NCI-H1105 (cell line): ENCODE measurements around the gene FHIT.
"Not testable (repeated sequence)": the region's sequence is repeated elsewhere in the genome, so short reads cannot be mapped to it uniquely, and the experiment has no call there.

Experiments used
- DNase-seq: peaks from one replicate; lab custom pipeline; 2025; lab: John Stamatoyannopoulos, UW

Gene FHIT

DNA sequence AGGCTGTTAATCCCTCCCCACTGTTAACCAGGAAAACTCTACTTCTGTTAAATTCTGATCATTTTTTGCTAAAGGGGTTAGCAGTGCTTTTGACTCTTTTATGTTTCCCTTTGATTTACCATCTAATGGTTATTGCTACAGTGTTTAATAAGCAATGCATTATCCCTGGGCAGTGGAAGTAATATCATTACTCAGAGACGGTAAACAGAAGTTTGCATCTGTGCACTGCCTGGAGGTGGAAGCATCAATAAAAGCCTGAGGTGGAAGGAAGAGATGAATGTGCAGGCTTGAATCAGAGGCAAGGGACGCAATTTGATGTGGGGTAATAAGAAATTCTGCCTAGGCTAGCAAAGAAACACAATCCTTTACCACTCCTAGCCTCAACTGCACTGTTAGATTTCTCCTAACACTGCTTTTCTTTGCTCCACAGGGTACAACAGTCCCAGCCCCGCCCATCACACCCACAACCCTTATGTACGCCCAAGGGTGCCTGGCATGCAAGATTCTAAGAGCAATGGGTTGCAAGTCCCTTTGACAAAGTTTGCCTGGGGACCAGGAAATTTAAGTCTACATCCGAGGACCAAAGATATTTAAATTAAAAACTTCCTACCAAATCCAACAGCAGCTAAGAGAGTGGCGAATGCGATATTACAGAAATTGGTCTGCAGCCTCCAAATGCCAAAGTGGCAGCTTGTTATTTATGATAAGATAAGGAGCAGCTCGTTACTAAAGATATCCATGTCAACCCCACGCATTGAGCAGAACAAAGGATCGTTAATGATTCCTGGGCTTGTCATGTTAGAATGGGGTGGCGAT is 261.4 kb downstream of the FHIT start:
- no peak for DNase-seq

DNA sequence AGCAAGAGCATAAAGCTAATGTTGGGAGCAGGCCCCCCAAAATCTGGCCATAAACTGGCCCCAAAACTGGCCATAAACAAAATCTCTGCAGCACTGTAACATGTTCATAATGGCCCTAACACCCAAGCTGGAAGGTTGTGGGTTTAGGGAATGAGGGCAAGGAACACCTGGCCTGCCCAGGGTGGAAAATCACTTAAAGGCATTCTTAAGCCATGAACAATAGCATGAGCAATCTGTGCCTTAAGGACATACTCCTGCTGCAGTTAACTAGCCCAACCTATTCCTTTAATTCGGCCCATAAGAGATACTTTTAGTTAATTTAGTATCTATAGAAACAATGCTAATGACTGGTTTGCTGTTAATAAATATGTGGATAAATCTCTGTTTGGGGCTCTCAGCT is 264.1 kb downstream of the FHIT start:
- DNase-seq: not testable (repeated sequence)

DNA sequence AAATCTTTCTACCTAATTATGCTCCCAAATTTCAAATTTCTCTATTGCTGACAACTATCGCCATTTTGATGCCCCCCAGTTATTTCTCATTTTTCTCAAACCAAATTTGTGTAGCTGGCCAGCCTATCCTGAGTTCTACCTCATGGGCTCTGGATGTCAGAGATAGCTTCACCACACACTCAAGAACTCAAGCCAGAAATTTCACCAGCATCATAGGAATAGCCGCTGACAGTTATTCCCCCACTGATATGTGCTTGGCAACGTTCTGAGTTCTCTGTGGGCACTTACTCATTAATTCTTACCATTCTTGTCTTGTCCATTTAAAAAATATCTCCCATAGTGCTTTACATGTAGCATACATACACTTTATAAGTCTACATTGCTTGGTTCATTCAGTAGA is 264.7 kb downstream of the FHIT start:
- no peak for DNase-seq

DNA sequence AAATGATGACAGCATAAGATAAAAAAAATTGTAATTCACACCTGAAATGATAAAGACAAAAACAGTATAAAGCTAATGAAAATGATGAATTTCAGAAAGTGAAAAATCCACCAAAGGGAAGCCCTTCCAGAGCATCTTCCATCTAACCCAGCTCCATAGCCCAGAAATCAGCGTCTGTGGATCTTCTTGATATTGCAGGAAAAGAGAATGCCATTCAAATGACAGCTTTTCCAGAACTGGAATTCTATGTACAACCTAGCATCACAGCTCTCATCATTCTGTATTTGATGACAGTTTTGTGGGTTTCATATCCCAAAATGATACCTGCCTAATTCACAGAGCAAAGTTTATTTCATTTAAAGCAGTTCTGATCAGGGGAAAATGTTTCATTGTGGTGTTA is 267.3 kb downstream of the FHIT start:
- no peak for DNase-seq

DNA sequence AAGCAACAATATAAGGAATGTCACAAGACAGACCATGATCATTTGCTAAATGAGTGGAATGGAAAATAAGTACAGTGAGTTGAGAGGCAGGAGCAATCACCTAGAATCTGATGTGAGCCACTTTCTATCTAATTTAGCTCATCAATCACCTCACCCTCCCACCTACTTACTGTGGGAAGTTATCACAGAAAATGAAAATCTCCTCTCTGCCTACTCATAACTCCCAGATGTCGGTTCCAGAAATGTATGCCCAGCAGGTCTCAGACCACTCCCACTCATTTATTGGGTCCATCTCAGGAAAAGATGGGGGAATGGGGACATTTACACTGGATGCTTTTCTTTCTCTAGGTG is 270.9 kb downstream of the FHIT start:
- DNase-seq: no peak

DNA sequence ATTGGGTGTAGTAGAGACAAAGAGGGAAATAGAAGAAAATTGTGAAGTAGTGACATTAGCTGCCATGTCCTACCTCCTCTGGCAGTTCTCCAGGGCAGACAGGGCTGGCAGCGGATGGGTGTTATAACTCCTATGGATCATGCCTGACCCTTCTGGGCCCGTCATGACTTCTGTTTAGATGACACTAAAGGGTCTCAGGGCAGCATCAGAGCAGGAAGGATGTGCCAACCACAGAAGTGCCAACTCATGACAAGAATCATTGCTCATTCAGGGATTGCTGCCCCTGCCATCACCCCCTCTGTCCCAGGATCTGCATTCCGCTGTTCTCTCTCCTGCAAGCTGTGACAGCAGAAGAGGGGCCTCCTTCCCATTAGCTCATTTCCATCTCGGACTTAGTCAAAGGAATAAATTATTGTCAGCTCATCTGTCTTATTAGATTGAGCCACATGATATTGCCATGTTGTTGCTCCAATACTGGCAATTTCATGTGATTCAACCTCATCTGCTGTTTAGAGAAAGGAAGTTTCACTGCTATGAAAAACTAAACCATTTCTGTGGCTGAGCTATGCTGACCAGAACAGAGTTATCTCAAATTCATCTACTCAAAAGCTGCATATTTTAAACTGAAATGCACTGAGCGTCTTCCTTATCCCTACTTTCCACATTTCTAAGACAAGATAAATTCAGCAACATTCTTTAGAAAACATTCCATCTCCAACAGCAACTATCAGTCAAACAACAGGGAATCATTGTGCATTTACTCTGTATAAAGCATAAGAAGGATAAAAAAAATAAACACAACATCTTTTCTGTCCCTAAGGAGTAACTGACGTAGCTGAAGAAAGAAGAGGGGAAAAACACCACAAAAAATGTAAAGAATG is 271.6 kb downstream of the FHIT start:
- DNase-seq: no peak

DNA sequence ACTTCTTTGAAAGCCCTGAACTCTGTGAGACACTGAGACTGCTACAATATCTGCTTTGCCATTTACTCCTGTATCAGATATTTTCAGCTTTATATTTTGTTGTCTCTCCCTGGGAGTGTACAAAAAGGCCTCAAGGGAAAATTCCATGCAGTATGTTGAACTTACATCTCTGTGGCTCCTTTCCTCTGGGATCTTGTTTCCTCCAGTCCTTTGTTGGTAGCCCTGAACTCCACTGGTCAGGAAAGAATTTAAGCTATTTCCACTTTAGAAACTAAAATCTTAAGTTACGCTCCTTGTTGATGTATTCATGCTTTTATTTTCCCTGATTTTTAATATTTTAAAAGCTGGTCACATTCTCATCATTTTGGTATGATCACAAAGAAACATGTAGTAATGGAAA is 277.9 kb downstream of the FHIT start:
- DNase-seq: no peak

DNA sequence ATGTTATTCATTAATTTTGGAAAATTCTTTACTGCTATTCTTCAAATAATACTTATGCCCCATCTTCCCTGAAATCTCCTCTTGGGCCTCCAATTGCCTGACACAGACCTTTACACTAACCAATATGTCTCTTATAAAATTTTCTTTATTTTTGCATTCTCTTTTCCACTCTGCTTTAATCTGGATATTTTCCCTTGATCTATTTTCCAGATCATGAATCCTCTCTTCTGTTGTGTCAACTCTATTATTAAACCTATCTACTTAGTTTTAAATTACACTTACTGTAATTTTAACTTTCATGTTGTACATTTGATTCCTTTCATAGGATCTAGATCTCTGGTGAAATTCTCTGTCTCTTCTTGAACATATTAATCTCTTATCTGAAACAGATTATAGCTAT is 278.7 kb downstream of the FHIT start:
- DNase-seq: no peak

DNA sequence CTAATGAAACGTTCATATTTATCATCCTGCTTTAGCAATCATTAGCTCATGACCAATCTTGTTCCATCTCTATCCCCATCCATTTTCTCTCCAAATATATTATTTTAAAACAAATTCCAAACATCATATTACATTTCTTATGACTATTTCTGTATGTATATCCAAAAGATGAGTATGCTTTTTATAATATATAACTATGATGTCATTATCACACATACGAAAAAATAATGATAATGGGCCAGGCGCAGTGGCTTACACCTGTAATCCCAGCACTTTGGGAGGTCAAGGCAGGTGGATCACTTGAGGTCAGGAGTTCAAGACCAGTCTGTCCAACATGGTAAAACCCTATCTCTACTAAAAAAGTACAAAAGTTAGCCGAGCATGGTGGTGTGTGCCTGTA is 280.4 kb downstream of the FHIT start:
- DNase-seq: no peak

DNA sequence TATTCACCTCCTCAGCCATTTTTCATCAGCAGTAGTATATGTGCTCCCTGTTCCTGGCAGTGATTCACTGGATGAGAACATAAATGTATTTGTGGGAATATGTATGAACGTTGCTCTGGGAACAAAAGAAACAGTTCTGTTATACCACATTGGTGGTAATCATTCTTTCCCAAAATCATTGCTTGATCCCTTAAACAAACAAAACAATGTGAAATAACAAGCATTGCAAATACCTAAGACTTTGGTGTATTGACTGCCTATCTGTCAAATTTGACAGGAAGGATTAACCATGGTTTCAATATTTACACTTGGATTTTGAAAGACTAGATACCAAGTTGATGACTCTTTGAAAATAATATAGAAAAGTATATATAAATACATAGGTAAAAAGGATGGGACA is 284.1 kb downstream of the FHIT start:
- no peak for DNase-seq

DNA sequence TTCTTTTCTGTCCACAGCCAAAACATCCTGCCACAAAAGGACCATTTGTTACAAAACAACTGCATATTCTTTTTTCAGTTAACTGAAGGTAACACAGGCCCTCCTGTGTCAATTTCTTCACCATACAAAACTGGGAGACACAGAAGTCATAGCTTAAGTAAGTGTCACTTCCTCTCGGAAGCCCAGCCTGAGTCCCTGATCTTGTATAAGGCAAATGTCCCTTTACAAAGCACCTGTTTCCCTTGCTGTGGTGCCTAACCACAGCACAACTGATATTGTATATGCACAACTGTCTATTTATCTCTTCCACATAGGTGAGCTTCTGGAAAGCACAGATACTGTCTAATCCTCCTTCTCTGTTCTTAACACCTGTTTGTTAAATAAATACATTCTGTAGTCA is 293.7 kb downstream of the FHIT start:
- no peak for DNase-seq

DNA sequence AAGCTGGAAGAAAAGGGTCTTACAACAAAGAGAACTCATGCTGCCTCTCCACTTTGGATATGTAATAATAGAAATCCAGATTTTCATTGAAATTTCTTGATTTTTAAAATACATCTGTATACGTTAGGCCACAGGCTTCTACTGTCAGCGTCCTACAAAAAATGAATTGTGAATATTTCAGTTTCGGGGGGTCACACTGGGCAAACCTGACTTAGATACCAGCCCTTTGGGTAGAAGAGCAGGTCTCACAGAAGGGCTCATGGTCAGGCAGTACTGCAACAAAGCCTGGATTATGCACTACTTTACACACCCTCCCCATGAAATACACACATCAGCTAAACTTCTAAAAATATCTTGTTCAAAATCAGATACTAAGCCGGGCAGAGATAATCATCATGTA is 294.5 kb downstream of the FHIT start:
- no peak for DNase-seq

DNA sequence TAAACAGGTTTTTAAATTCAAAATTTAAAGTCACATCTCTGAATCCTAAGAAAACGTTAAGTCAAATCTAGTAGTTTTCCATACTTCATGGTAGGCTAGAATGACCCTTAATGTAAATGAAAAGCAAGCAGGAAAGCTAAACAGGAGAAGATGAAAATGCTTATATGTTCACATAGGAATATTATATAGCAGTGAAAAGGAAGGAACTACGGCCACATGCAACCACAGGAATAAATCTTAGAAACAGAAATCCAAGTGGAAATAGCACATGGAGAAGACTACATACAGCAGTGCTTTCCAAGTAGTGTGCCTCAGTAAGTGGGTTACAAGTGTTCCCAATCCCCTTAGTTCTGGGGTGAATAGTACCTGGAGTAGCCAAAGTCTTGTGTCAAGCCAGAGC is 296.2 kb downstream of the FHIT start:
- no peak for DNase-seq

DNA sequence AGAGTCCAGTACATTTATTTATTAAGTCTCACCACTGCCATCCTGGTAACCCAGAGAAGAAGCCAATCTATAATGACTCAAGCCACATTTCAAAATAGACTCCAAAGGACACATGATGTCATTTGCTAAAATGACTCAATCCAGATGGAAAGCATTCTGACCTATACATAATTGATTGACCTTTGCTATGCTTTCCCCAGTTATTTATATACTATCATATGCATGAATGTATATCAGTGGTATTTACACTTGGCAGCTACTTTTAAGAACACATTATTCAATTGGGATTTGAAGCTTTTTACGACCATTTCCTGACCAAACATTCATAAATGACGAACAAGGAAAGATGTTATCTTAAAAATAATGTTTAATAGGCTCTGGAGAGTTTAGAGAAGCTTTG is 297.2 kb downstream of the FHIT start:
- no peak for DNase-seq

DNA sequence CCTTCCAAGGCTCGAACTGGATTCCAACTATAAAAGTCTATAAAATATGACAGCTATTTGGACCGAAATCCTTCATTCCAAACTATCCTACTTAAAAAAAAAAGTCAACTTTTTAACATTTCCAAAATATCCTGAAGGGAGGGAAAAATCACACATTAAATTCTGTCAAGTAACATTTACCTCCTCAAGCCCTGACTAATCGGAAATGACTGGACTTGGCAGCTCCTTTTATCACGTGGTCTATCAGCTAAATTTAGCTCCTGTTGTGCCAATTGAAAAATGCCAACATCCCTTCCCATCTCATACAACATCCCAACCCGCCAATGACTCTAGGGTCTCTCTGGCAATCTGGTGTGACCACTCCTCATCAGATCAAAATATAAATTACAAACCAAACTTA is 297.9 kb downstream of the FHIT start:
- DNase-seq: no peak

DNA sequence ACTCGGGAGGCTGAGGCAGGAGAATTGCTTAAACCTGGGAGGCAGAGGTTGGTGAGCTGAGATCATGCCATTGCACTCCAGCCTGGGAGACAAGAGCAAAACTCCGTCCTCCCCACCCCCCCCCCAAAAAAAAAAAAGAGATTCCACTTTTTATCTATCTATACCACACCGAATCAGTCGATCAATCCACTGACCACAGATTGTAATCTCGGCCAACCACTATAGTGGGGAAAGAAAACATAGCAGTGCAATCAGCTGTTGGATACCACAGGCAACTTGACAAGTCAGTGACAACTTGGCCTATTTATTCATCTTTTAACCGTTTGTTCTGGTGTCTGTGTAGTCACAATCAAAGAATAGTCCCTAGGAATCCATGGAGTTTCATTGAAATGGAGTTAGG is 299.2 kb downstream of the FHIT start:
- DNase-seq: no peak

DNA sequence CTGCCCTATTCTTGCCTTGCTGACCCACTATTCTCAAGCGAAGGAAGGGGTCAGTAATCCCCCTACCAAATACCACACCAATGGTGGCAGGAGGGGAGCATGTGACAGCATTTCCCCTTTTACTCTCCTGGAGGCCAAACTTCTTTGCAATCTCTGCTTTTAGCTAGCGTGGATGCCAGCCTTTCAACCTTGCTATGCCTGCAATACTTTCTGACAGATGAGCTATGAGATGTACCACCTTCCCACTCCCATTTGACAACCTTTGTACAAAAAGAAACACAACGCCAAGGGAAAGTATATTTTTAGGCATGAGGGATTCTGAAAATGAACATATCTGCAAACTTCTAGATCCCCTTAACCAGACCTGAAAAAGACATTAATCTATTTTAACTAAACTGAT is 302.1 kb downstream of the FHIT start:
- DNase-seq: no peak

DNA sequence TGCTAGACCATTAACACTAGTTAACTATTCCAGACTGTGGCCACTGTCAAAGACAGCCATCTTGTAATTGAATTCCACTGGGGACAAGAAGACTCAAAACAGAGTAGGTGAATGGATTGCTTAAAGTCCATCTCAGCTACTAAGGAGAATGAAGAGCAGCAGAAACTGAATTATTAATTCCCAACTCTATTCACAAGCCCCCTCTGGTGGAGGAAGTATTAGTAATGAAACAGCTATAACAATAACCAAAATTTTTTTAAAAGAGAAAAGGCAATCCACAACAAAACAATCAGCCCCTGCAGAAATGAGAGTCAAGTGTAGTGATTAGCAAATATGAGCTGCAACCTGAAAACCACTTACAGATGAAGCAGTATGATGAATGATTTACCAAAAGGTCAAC is 302.8 kb downstream of the FHIT start:
- no peak for DNase-seq

DNA sequence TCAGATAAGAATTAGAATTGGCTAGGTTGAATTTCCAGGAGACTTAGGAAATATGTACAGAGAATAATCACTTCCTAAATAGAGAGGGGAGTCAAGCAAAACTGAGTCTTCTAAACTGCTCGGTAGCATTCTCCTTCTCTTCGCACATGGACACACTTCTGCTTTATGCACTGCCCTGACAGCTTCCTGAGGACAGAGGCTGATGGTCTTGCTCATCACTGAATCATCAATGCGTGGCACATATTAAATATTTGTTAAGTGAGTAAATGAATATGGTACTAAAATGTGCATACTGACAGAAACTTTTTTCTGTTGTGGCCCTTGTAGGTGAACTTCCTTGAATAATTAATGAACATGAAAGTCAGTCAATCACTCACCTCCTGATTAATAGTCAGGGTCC is 315.5 kb downstream of the FHIT start:
- DNase-seq: no peak

DNA sequence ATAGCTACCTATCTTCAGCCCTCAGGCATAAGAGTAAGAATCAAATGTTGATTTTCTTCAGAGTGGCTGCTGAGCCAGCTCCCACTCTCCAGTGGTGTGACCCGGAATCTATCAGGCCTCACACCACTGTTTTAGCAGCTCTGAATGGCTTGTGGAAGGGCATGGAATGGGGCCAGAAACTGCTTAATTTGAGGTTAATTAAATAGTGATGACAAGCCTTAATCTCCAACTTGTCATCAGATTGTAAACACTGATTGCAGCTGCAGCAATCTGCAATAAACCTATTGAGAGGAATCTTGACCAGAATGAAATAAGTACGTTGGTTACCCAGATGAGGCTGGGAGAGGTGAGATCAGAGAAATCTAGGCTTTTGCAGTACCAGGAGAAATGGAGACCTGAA is 317.4 kb downstream of the FHIT start:
- peak; percentile 5 for DNase-seq

DNA sequence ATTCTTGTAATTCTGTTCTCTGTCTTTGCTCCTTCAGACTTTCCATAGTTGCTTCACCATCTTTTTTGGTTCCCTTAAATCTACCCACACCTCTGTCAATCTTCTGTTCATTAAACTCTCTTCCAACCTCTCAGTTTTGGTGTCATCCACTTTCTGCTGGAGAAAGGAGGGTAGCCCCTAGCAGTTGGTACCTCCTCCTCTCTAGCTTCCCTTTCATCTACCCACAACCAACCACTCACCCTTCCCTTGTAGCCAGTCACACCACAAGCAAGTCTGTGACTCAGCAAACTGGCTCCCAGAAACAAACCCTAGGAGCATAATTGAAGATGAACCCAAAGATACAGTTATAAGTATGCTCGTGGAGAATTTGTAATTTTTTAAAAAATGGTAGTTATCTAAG is 318.6 kb downstream of the FHIT start:
- DNase-seq: no peak

DNA sequence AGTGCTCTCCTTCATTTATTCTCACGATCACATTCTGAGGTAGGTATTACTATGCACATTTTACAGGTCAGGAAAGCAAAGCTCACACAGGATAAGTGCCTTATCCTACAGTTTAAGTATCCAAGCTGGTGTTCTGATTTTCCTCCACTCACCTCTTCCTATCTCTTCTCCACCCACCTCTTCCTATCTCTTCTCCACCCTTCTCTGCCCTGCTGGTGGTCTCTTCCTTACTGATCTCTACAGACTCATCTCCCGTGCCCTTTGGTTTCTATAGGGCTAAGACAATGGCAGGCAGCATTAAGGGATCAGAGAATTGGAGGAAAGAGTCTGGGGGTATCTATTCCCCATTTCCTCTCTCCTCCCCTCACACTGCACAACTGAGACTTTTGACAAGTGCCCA is 319.1 kb downstream of the FHIT start:
- DNase-seq: no peak

DNA sequence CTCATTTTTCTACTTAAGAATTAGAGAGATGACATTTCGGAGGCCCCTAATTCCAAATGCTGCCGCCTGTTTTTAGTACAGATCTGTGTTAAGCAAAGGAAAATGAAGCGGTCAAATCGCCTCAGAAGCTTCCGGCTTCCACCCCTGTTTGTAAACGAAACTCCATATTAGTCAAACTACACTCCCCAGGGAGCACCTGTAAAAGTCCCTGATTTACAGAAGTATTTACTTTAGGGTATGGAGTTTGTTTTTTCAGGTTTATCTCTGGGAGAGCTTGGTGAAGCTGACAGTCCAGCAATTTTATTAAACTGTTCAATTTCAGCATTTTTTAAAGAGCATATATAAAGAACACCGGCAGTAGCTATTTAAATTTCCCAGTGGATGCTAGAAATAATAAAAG is 319.8 kb downstream of the FHIT start:
- DNase-seq: no peak

DNA sequence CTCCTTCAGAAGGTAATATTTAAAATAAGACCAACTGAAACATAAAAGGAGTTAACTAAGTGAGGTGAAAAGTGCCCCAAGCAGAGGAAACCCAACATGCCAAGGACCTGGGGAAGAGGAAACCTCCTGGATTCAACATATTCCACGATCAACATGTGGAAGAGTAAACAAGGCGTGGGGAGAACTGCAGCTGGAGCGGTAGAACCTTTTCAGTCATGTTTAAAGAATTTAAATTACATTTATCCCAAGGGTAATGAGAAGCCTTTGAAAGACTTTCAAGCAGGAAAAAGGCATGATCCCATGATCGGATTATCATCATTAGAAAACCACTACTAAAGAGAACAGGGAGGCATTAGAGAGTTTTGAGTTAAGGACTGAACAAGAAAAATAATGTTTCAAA is 330.7 kb downstream of the FHIT start:
- DNase-seq: no peak
